Hematopoietic multipotent progenitor cell treated with erythropoietin and hydrocortisone succinate and interleukin-3 and kit ligand, for 8 days (in vitro differentiated cells): ENCODE measurements around the gene RTN4IP1.

ENCODE experiments used
- DNase-seq: peaks from one replicate; pipeline ENCODE4 v3.0.0-alpha.2; 2015

Gene RTN4IP1, protein sequence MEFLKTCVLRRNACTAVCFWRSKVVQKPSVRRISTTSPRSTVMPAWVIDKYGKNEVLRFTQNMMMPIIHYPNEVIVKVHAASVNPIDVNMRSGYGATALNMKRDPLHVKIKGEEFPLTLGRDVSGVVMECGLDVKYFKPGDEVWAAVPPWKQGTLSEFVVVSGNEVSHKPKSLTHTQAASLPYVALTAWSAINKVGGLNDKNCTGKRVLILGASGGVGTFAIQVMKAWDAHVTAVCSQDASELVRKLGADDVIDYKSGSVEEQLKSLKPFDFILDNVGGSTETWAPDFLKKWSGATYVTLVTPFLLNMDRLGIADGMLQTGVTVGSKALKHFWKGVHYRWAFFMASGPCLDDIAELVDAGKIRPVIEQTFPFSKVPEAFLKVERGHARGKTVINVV

DNA sequence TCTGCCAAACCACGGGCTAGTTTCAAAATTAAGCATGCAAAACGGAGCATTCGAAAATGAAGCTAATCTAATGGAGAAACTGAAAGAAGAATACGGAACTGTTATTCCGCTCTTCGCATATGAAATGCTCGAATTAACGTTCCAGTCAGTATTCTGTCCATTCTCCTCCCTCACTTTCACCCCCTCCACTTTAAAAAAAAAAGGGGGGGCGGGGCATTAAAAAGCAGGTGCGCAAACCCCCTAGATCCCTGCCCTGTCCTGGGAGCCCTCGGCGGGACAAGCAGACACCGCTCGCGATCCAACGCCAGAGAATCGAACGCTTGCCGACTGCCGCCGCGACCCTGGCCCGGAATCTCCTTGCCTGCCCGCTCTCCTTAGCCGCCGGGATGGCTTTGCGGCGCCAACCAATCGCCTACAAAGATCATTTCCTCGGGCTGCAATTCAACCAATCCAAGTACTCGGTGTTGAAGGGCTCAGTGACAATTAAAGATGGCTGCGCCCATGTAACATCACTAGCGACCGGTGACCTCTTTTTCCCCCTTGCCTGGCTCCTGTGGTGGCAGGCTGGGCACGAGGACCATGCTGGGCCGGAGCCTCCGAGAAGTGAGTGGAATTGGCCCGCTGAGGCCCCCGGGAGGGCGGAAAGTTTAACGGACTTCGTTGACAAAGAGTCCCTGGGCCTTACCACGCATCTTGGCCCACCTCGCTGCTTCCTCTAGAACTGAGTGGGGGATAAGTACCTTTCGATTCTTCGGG lies at the start of gene RTN4IP1, which contains the start of gene QRSL1:
Gene RTN4IP1 (minus strand): TSS at position 396 of the 756 bp plus-strand sequence. CDS start 477 bp downstream, outside the sequence.
Gene QRSL1 (plus strand): TSS at position 476 of the 756 bp plus-strand sequence. CDS start 104 bp downstream, at position 580.
- peak; percentile 95 for DNase-seq

DNA sequence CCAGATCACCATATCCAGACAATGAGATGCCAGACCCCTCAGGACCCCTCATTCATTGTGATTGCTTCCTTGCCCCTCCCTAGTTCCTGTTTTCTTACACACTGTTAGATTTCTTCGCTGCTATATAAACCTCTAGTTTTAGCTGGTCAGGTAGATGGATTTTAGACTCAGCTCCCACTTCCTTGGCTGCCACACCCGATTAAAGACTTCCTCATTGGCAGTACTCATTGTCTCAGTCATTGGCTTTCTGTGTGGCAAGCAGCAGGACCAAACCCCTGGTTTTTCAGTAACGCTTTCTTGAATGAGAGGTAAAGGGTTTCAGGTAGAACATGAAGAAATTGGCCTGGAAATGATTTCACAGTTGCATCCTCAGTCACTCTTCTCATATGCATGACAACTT lies 48.0 kb upstream of the RTN4IP1 start:
- DNase-seq, result no peak

DNA sequence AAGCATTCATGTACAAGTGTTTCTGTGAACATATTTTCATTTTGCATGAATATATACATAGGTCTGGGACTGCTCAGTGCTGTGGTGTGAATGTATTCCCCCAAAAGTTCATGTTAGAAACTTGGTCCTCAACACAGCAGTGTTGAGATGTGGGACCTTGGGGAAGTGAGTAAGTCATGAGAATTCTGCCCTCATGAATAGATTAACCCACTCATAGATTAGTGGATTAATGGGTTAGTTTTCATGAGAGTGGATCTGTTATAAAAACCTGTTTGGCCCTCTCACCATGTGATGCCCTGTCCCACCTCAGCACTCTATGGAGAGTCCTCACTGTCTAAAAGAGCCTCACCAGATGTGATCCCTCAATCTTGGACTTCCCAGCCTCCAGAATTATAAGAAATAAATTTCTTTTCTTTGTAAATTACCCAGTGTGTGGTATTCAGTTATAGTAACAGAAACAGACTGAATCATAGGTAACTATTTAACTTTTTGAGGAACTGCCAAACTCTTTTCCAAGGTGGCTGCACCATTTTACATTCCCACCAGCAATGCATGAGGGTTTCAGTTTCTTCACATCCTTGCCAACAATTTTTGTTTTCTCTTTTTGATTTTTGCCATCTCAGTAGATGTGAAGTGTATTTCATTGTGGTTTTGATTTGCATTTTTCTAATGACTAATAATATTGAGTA lies 45.4 kb upstream of the RTN4IP1 start:
- DNase-seq, result no peak

DNA sequence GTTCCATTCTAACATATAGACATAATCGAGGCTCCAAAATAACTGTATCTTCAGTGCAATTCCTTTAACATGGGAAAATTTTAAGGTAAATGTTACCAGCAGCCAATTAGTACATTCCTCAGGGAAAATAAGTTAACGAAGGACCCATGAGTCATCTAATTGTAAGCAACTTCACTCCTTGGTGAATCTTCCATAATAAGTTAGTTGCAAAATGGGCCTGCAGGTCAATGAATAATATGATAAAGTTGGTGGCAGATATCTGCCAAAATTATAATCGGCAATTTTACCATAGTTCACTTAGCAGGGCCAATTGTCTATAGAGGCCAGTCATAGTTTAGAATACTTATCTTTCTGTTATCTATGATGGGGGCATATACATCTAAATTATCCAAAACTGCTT lies 42.4 kb upstream of the RTN4IP1 start:
- DNase-seq, result no peak

DNA sequence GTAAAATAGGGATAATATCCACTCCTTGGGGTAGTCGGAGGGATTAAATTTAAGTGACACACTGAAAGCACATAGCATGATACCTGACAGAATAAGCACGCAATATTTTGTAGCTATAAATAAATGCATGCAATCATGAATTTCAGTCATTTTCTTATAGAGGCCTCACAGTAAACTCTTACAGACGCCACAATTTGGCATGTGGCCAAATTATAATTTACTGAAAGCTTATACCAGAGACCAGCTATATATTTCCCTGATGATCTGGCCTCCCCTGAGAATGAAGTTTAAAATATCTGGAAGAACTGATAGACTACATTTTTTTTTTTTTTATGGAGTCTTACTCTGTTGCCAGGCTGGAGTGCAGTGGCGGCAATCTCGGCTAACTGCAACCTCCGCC lies 40.9 kb upstream of the RTN4IP1 start:
- no peak for DNase-seq

DNA sequence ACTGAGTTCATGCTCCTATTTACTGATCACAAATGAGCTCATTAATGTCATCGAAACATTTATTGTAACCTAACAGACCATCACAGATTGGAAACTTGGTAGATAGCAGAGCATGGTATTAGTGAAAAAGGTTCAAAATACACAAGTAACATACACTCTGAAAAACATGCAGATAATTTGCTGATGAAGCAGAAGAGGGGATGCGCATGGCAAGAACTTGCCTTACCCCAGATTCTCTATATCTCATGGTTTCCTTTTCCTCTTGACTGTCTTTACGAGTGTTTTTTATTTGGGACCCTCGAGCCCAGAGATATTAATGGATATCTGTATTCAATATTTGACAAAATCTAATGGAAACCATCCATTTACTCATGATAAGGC lies 37.7 kb upstream of the RTN4IP1 start:
- no peak for DNase-seq

DNA sequence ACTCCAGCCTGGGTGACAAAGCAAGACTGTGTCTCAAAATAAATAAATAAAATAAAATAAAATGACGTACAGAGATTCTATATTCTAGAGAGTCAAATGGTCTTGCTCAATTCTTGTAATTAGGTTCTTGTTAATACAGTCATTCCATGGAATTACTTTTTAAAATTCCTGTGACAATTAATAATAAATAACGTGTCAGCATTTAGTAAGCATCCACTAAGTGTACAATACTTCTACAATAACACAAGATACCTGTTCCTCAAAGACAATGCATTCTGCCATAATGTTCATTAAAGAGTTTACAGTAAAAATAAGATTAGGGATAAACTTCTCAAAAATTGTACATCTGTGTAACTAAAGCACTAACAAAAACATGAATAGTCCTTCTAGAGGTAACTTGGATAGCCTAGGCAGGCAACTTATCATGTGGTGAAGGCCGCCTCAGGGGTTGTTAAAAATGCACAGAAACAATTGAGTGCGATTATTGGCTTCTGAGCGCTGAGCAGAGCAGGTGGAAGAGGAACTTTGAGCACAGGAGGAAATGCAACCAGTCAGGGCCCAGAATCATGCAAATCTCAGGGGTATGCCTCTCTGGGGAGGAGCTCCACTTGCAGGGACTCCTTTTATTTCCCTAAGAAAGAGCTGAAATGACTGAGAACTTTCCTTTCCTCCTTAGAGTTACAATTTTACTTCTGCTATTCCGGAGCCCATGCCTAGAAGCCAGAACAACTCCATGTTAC lies 37.2 kb upstream of the RTN4IP1 start:
- DNase-seq, result no peak

DNA sequence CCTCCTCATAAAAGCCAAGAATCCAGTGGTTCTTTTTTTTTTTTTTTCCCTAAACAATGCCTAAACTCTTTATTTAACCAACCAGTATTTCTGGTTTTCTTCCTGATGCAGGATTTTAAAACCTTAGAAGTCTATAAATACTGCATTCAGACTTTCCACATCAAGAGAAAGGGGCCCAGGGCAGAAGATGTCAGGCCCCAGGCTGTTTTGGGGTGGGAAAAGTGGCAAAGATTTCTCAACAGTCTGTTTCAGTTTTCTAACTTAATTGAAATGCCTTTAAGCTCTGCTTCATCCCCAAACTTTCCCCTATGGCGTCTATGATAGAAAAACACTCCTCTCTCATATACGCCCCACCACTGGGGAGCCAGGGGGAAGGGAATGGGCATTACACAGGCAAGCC lies 33.2 kb upstream of the RTN4IP1 start:
- no peak for DNase-seq

DNA sequence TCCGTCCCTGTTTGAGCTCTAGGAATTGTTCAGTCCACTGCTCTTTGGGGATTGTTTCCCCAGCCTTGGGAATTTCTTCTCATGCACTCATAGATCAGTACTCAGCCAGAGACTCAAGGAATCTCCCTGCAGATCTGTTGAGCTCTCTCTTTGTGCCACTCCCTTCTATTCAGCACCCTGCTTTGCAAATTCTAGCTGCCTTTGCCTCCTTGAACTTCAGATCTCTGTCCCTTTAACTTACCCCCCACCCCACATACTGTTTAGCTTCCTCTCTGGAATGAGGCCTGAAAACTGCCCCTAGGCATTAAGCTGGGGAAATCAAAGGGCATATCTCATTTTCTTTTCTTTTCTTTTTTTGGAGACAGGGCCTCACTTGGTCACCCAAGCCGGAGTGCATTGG lies 30.6 kb upstream of the RTN4IP1 start:
- no peak for DNase-seq

DNA sequence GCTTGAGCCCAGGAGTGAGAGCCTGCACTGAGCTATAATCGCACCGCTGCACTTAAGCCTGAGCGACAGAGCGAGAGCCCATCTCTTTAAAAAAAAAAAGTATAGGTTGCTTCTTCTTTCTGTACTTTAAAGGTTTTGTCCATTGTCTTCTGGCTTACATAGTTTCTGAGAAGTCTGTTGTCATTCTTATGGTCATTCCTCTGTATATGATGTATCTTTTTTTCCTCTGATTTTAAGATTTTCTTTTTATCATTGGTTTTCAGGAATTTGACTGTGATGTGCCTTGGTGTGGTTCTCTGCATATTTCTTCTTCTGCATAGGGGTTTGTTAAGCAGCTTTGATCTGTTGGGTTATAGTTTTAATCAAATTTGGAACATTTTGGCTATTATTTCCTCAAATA lies 29.2 kb upstream of the RTN4IP1 start:
- DNase-seq, result no peak

DNA sequence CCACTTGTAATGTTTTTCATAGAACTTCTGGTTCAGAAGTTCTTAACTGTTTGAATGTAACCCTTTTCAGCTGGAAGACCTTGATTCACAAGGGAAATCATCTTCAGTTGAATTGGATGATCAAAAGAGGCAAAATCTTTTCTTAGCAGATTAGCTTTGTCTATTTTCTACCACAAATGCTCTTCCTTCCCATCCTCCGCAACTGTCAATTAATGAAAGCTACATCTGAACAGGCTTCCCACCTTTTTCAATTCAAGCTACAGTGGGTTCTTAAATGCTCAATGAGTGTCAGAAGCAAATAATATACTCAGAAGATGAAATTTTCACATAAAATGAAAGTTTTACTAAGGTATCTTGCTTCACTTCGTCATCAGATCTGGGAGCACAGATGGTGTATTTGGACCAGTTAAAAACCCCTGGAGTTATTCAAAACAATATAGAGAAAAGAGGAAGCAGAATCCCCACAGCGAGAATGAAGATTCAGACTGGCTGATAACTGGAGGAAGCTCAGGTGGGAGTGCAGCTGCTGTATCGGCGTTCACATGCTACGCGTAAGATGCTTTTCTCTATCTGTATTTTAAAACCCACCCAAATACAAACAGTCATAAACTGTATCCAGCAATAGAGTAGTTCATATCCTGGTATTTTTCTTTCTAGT lies 19.5 kb upstream of the RTN4IP1 start:
- DNase-seq, result no peak

DNA sequence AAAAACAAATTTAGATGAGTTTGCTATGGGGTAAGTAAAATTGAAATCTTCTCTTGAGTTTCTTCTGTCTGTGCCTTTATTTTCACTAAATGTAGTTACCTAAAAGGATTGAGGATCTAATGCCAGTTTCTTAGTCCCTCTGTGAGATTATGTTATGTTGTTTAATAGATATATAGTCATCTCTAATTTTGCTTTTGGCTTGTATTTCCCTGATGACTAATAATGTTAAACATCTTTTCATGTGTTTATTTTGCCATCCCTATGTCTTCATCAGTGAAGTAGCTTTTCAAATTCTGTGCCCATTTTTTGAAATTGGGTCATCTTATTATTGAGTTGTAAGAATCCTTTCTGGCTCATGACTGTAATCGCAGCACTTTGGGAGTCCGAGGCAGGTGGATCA lies 13.8 kb upstream of the RTN4IP1 start:
- DNase-seq, result no peak

DNA sequence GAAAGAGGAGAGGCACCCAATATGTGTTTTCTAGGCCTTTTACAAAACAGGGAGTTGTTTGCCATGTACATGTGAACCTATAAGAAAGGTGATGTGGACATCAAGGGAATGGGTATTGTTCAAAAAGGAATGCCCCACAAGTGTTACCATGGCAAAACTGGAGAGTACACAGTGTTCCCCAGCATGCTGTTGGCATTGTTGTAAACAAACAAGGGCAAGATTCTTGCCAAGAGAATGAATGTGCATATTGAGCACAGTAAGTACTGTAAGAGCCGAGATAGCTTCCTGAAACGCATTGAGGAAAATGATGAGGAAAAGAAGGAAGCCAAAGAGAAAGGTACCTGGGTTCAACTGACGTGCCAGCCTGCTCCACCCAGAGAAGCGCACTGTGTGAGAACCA lies 13.2 kb upstream of the RTN4IP1 start:
- no peak for DNase-seq

DNA sequence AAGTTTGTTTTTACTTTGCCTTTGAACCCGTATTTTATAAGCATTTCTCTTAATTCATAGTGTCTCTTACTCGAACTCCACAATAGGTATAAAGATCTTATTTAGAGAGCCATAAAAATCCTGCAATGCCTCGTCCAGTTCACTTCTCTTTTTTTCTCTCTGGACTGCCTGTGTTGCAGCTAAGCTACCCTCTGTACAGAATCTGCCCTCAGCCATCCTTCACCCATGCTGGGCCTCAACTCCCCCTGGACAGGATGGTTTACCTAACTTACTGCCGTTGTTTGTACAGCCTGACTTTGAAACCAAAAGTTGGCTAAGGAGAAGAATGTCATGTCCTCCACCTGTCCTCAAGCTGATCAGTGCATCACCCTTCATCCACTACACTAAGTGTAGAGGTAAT lies 10.5 kb upstream of the RTN4IP1 start:
- no peak for DNase-seq

DNA sequence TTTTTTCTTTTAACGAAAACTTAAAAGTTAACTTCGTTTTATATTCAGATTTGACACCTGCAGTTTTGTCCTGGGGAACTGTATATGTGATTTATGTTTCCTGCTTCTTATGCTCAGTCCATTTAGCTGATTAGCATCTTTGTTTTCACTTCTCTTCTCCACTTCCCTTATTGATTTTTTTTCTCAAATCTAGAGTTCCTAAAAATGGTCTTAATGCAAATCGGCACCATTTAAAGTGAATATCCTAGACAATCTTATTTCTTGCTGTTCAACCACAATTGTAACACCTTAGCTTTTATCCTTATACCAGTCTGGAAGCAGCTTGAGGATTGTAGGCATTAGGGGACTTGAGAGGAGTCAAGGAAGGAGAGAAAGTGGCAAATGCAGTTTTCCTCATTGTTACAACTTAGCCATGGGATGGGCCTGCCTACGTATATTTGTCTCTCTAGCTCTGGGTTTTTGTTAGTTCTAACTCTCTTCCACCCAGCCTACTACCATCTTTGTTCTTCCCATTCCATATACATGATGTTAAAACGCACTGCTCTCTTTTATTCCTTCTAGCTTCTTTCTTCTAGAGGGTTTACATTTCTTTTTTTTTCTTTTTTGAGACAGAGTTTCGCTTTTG lies 8.5 kb upstream of the RTN4IP1 start:
- no peak for DNase-seq

DNA sequence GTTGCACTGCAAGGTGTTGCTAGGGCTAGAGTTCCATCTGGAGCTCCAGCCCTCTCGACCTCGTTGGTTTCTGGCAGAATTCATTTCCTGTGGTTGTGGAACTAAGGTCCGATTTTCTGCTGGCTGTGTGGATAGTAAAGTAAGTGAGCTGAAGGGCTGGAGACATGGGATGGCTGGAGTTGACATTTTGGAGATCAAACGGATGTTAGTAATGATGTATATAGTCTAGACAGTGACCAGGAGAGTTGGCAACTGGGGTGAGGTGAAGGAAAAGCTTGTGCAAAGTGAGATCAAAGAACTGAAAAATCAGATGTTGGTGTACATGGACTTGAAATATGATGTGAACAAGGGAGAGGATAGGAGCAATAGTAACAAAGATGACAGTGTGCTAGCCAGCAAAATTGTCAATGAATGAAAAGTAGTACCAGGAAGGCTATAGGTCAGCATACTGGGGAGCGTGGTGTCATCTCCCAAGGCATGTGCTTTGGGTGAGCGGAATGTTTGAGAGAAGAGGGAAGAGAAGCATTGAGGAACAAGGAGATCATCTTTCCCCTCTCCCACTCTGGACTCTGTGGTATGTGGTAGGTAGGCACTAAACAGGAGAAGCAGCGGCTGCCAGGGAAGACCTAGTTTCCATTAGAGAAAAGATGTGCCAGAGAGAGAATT lies 7.9 kb upstream of the RTN4IP1 start:
- no peak for DNase-seq

DNA sequence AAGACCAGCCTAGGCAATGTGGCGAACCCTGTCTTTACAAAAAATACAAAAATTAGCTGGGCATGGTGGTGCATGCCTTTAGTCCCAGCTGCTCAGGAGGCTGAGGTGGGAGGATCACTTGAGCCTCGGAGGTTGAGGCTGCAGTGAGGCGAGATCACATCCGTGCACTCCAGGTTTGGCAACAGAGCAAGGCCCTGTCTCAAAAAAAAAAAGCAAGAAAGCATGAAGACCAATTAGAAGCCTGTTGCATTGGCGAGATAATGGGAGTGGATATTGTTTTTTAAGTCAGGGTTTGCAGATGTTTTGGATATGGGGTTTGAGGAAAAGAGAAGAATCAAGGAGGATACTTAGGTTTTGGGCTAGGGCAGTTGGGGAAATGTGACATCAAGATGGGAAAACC lies 5.3 kb upstream of the RTN4IP1 start:
- no peak for DNase-seq

DNA sequence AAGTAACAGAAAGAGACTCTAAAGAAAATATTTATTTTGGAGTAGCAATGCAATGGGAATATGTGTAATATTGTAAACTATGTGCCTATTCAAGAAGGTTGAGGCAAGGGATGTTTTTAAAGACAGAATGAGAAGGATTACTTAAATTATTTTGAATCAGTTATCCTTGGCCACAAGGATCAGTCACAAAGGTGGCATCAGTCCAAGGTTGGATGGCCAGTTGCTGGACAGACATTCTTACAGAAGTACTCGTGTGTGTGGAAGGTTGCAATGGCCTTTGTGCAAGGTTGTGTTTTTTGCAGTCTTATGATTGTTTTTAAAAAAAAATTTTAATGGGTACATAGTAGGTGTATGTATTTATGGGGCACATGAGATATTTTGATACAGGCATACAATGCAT lies 2.0 kb upstream of the RTN4IP1 start:
- no peak for DNase-seq

DNA sequence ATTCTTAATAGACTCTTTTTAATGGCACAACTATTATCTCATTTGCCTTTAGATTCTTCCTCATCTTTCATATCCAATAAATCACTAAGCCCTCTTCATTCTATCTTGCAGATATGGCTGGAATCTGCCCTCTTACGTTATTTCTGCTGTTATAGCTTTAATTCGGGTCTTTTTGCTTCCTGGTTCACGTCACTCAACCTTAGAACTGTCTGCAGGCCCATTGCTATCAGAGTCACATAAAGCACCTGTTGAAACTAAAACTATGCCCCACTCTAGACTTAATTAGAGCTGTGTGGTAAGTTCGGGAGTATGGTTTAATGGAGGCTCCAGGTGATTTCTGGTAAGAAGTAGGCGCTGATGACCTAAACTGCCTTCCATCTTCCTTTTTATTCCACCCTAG lies 1.1 kb upstream of the RTN4IP1 start:
- peak; percentile 28 for DNase-seq

DNA sequence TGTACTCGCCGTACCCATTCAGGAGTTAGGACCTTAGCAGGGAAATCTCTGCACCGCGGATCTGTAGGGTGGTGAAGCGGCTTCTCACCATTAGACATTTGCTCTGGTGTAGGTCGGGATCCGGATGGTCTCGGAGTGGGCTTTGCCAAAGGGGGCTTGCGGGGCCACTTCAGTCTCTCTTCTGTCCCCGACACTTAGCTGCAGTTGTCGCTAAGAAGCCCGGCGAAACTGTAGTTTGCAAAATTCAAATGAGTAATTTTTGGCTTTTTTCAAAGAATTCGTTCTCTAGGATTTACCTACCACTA lies 513 bp upstream of the RTN4IP1 start:
- DNase-seq, result no peak

DNA sequence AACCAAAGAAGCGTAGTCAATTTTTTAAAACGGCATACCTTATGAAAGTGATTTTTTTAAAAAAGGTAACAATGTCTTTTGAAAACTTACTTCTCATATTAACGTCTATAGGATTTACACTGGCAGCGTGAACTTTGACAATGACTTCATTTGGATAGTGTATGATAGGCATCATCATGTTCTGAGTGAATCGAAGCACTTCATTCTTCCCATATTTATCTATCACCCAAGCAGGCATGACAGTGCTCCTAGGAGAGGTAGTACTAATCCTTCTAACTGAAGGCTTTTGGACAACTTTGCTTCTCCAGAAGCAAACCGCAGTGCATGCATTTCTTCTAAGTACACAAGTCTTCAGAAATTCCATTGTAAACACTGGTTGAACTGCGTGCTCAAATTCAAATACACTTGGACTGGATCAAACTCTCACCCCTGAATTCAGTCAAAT lies 618 bp downstream of the RTN4IP1 start:
- peak; percentile 40 for DNase-seq
